PC-9 (cell line): Measurements from ENCODE around the gene SLC23A1. TPM values are rescaled to one million over a fixed set of nuclear protein-coding genes. Genes with fewer than 3 reads are reported as not detected.
"Not testable (repeated sequence)": the region's sequence is repeated elsewhere in the genome, so short reads cannot be mapped to it uniquely, and the experiment has no call there.

Source experiments
- BruUV-seq: library from RNA; stranded (reverse); fragments of 400-500 nt; replicated peaks from 2 replicates; lab custom pipeline; 2021; lab: Mats Ljungman, UMichigan
- CTCF ChIA-PET: fragments of 300-600 bp; sonication (Branson Sonifier 250); formaldehyde crosslinking; loops from one replicate; lab custom pipeline; 2022; ENCODE audit warnings: antibody characterized with exemption; lab: Charles Lee
- POLR2A ChIA-PET: fragments of 300-600 bp; sonication (Branson Sonifier 250); formaldehyde crosslinking; loops from one replicate; lab custom pipeline; 2022; ENCODE audit warnings: antibody characterized with exemption; ENCODE audit not compliant: unreplicated experiment; lab: Charles Lee
- DNase-seq, 2 experiments: peaks; one replicate each; pipeline versions ENCODE4 v3.0.0 to v3.0.0-alpha.2; 2015 to 2022; ENCODE audit warnings: mixed read lengths in 1 of 2
- H2AFZ ChIP-seq: fragments of 200-600 bp; sonication (generic); 2 replicates; pipeline ENCODE4 v1.8.1; 2017; ENCODE audit warnings: antibody characterized with exemption
- H3F3A ChIP-seq: fragments of 200-600 bp; sonication (generic); 2 replicates; pipeline ENCODE4 v1.8.1; 2017; ENCODE audit warnings: antibody characterized with exemption, mild to moderate bottlenecking, low read depth; ENCODE audit not compliant: insufficient read depth
- H3K27ac ChIP-seq: fragments of 200-600 bp; sonication (generic); 2 replicates; pipeline ENCODE4 v1.6.1; 2016; ENCODE audit warnings: mixed run types
- H3K27me3 ChIP-seq: fragments of 200-600 bp; sonication (generic); 2 replicates; pipeline ENCODE4 v1.6.1; 2016; ENCODE audit warnings: low read depth, mixed run types; ENCODE audit not compliant: insufficient read depth
- H3K36me3 ChIP-seq: fragments of 200-600 bp; sonication (generic); 2 replicates; pipeline ENCODE4 v1.6.1; 2016; ENCODE audit warnings: low read depth, mixed run types
- H3K4me1 ChIP-seq: fragments of 200-600 bp; sonication (generic); replicated peaks from 2 replicates; pipeline ENCODE4 v1.6.1; 2016; ENCODE audit warnings: mixed run types; ENCODE audit not compliant: insufficient read depth
- H3K4me2 ChIP-seq: fragments of 200-600 bp; sonication (generic); 2 replicates; pipeline ENCODE4 v1.6.1; 2017; ENCODE audit warnings: mixed run types
- H3K4me3 ChIP-seq: fragments of 200-600 bp; sonication (generic); 2 replicates; pipeline ENCODE4 v1.6.1; 2016; ENCODE audit warnings: mixed run types
- H3K79me2 ChIP-seq: fragments of 200-600 bp; sonication (generic); 2 replicates; pipeline ENCODE4 v1.6.1; 2017; ENCODE audit warnings: low read depth, mixed run types
- H3K9me2 ChIP-seq: fragments of 200-600 bp; sonication (generic); 2 replicates; pipeline ENCODE4 v1.8.1; 2017; ENCODE audit warnings: mild to moderate bottlenecking; ENCODE audit not compliant: insufficient read depth
- H3K9me3 ChIP-seq: fragments of 200-600 bp; sonication (generic); 2 replicates; pipeline ENCODE4 v1.8.1; 2016; ENCODE audit warnings: low read depth; ENCODE audit not compliant: insufficient read depth
- H4K20me1 ChIP-seq: fragments of 200-600 bp; sonication (generic); 2 replicates; pipeline ENCODE4 v1.8.1; 2017; ENCODE audit not compliant: insufficient read depth
- CTCF ChIP-seq: fragments of 200-600 bp; sonication (generic); conservative IDR thresholded peaks from 2 replicates; pipeline ENCODE4 v1.6.1; 2017; ENCODE audit warnings: mixed run types, antibody characterized with exemption, mild to moderate bottlenecking, moderate library complexity
- EZH2 ChIP-seq: fragments of 200-600 bp; sonication (generic); IDR thresholded peaks from 2 replicates; pipeline ENCODE4 v1.8.0; 2017; ENCODE audit warnings: antibody characterized with exemption, low read depth
- intact Hi-C: fragments of 100-400 bp; cut with micrococcal nuclease; formaldehyde crosslinking; loops from one replicate; pipeline ENCODE4 v1.10.0; 2022; ENCODE audit not compliant: unreplicated experiment
- total RNA-seq: library from RNA; stranded (reverse); gene quantifications from 2 replicates; pipeline ENCODE4 v1.2.3, GENCODE V29; 2021

The SLC23A1 gene
- total RNA-seq, 1 experiment from 2014 or later = 1.9 TPM

GRCh38 chr5:139410993-139411828, 28.1 kb upstream of the SLC23A1 start:
- Histone ChIP-seq H3K9me3 (no peaks in the 10 kb centered on the region), H3K9me2 (no peaks in the 10 kb centered on the region), H4K20me1 (no peaks in the 10 kb centered on the region), H2AFZ (no peak overlapping the region), H3K27ac (no peak overlapping the region), H3K27me3 (no peaks in the 10 kb centered on the region), H3K4me2 (no peak overlapping the region), H3F3A (no peaks in the 10 kb centered on the region), H3K79me2 (no peaks in the 10 kb centered on the region), H3K36me3 (no peaks in the 10 kb centered on the region), H3K4me3 (no peak overlapping the region), H3K4me1 (no peaks in the 10 kb centered on the region)
- intact Hi-C loops = no loop called here
- TF ChIP-seq EZH2 (no peak), CTCF (no peak)
- DNase-seq = no peak
- ChIA-PET CTCF (no interaction called here), POLR2A (interaction anchor here (0.6 kb wide), 1 partner anchor 902 kb away, joined by 11 read pairs; no protein-coding TSS in a partner anchor)
- BruUV-seq = no TSS peak

- ChIA-PET POLR2A (interaction anchor here (0.6 kb wide), 1 partner anchor 901 kb away, joined by 11 read pairs; no protein-coding TSS in a partner anchor), CTCF (no interaction called here)
Observed at GRCh38 chr5:139410121-139410992, 27.3 kb upstream of the SLC23A1 start.

GRCh38 chr5:139409116-139409515, 26.0 kb upstream of the SLC23A1 start:
- H3F3A ChIP-seq, H4K20me1 ChIP-seq, H3K27me3 ChIP-seq, H3K4me3 ChIP-seq, H3K9me3 ChIP-seq, DNase-seq, H3K27ac ChIP-seq, H3K36me3 ChIP-seq, H3K9me2 ChIP-seq, H2AFZ ChIP-seq, H3K4me1 ChIP-seq, H3K79me2 ChIP-seq, intact Hi-C loops, BruUV-seq, CTCF ChIA-PET, H3K4me2 ChIP-seq: not testable (repeated sequence)
- POLR2A ChIA-PET = interaction anchor here (0.6 to 0.9 kb wide), 2 partner anchors 61 to 954 kb away, joined by 4 read pairs; no protein-coding TSS in a partner anchor

More at GRCh38 chr5:139410121-139410992, 27.3 kb upstream of the SLC23A1 start:
- H3K27me3 ChIP-seq = no peaks in the 10 kb centered on the region
- no peak overlapping the region for H3K4me2 ChIP-seq
- TF ChIP-seq CTCF = no peak
- TF ChIP-seq EZH2 = no peak
- DNase-seq = no peak
- no peaks in the 10 kb centered on the region for H3K9me2 ChIP-seq
- no peak overlapping the region for H3K4me3 ChIP-seq
- H4K20me1 ChIP-seq = no peaks in the 10 kb centered on the region
- no peak overlapping the region for H2AFZ ChIP-seq
- no peaks in the 10 kb centered on the region for H3K4me1 ChIP-seq
- H3K27ac ChIP-seq = no peak overlapping the region
- no peaks in the 10 kb centered on the region for H3K9me3 ChIP-seq
- H3F3A ChIP-seq = no peaks in the 10 kb centered on the region
- intact Hi-C loops = no loop called here
- H3K79me2 ChIP-seq = no peaks in the 10 kb centered on the region
- no peaks in the 10 kb centered on the region for H3K36me3 ChIP-seq
- BruUV-seq = no TSS peak
